MM.1S (cell line): Measurements from ENCODE around the gene TAS1R2.

Experiments used
- DNase-seq: peaks from one replicate; pipeline ENCODE4 v3.0.0-alpha.2; 2015
- H2AFZ ChIP-seq: fragments of 300-600 bp; sonication (generic); 2 replicates; pipeline ENCODE4 v1.6.0; 2016; ENCODE audit warnings: antibody characterized with exemption, low read length
- H3F3A ChIP-seq: fragments of 300-600 bp; sonication (generic); 2 replicates; pipeline ENCODE4 v1.6.1; 2016; ENCODE audit warnings: mild to moderate bottlenecking, antibody characterized with exemption, low read length, moderate library complexity, mixed read lengths; ENCODE audit not compliant: insufficient read depth
- H3K27ac ChIP-seq: fragments of 300-600 bp; sonication (generic); 2 replicates; pipeline ENCODE4 v1.5.1; 2016; ENCODE audit warnings: mild to moderate bottlenecking, low read length
- H3K27me3 ChIP-seq: fragments of 300-600 bp; sonication (generic); replicated peaks from 2 replicates; pipeline ENCODE4 v1.6.0; 2016; ENCODE audit warnings: low read length; ENCODE audit not compliant: insufficient read depth
- H3K36me3 ChIP-seq: fragments of 300-600 bp; sonication (generic); replicated peaks from 2 replicates; pipeline ENCODE4 v1.6.1; 2016; ENCODE audit warnings: mild to moderate bottlenecking, low read length, mixed read lengths; ENCODE audit not compliant: insufficient read depth
- H3K4me1 ChIP-seq: fragments of 300-600 bp; sonication (generic); 2 replicates; pipeline ENCODE4 v1.6.1; 2016; ENCODE audit warnings: low read length, mixed read lengths
- H3K4me2 ChIP-seq: fragments of 300-600 bp; sonication (generic); 2 replicates; pipeline ENCODE4 v1.6.0; 2016; ENCODE audit warnings: low read depth, low read length
- H3K4me3 ChIP-seq: fragments of 300-600 bp; sonication (generic); 2 replicates; pipeline ENCODE4 v1.5.1; 2016; ENCODE audit warnings: low read length, mixed read lengths
- H3K79me2 ChIP-seq: fragments of 300-600 bp; sonication (generic); 2 replicates; pipeline ENCODE4 v1.6.1; 2016; ENCODE audit warnings: mixed run types, low read length, mixed read lengths
- H3K9ac ChIP-seq: fragments of 300-600 bp; sonication (generic); 2 replicates; pipeline ENCODE4 v1.6.1; 2016; ENCODE audit warnings: low read length, mixed read lengths
- H3K9me2 ChIP-seq: fragments of 300-600 bp; sonication (generic); replicated peaks from 2 replicates; pipeline ENCODE4 v1.6.1; 2016; ENCODE audit warnings: mild to moderate bottlenecking, low read length, mixed read lengths; ENCODE audit not compliant: insufficient read depth
- H3K9me3 ChIP-seq: fragments of 300-600 bp; sonication (generic); replicated peaks from 2 replicates; pipeline ENCODE4 v1.6.1; 2016; ENCODE audit warnings: mild to moderate bottlenecking, low read length, mixed read lengths; ENCODE audit not compliant: insufficient read depth
- H4K20me1 ChIP-seq: fragments of 300-600 bp; sonication (generic); 2 replicates; pipeline ENCODE4 v1.6.1; 2016; ENCODE audit warnings: mild to moderate bottlenecking, low read length, moderate library complexity, mixed read lengths; ENCODE audit not compliant: insufficient read depth
- CTCF ChIP-seq: fragments of 300-600 bp; sonication (generic); IDR thresholded peaks from 2 replicates; pipeline ENCODE4 v1.5.1; 2016; ENCODE audit warnings: antibody characterized with exemption, low read length, mixed read lengths
- EZH2 ChIP-seq: fragments of 300-600 bp; sonication (generic); optimal IDR thresholded peaks from 2 replicates; pipeline ENCODE3; 2017; ENCODE audit warnings: low read depth, mild to moderate bottlenecking, antibody characterized with exemption, low read length, mixed read lengths
- EZH2phosphoT487 ChIP-seq: fragments of 300-600 bp; sonication (generic); IDR thresholded peaks from 2 replicates; pipeline ENCODE4 v1.6.1; 2018; ENCODE audit warnings: antibody characterized with exemption, low read length

TAS1R2 gene

DNA sequence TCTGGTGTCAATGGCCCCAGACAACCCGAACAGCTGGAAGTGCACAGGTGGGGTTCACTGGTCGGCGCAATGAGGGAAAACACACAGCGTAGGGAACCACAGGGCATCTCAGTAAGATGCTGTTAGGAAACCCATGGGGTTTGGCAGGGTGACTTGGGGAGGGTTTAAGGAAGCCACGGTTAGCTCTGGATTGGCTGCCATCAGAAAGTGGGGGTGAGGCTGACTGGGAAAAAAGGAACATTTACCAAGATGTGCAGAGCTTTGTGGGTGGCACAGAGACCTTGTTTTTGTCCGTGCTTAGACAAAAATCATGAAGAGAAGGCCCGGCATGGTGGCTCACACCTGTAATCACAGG is 31.9 kb upstream of the TAS1R2 start:
- H4K20me1 ChIP-seq = no peaks in the 10 kb centered on the region

DNA sequence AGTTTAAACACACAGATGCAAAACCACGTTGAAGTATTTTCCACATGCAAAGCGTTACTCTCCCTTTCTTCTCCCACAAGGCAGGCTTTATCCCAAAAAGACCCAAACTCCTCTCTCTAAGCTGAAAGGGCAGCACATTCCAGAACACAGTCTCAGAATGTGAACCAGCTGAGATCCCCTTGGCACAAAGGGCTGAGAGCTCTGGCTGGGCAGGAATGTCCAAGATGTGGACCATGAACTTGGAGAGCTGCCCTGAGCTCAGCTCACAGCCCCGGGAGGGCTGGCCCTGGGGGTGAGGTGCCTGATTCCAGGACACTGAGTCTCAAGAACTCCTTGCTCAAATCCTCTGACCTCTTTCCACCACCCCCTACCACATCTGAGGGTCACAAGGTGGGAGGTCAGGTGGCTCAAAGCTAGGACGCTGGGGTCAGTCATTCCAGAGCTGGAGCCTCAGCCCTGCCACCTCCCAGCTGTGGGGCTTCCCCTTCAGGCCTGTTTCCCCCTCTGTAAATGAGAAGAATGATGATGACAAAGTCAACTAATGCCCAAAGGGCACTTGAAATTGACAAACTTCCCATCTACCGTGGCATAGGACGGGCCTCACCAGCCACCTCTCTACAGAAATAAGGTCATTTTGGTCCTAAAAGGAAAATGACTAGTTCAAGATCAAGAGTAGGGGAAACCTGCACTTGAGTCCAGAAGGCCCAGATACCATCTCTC is 31.4 kb upstream of the TAS1R2 start:
- Histone ChIP-seq H4K20me1 (no peaks in the 10 kb centered on the region), H2AFZ (no peak overlapping the region), H3K4me1 (no peaks in the 10 kb centered on the region), H3K9ac (no peak overlapping the region), H3K27me3 (no peaks in the 10 kb centered on the region), H3F3A (no peaks in the 10 kb centered on the region), H3K9me3 (no peaks in the 10 kb centered on the region), H3K36me3 (no peaks in the 10 kb centered on the region), H3K27ac (no peak overlapping the region), H3K9me2 (no peaks in the 10 kb centered on the region), H3K4me3 (no peak overlapping the region), H3K79me2 (no peaks in the 10 kb centered on the region), H3K4me2 (no peak overlapping the region)
- TF ChIP-seq EZH2phosphoT487 = no peak
- no peak for TF ChIP-seq EZH2
- no peak for TF ChIP-seq CTCF
- DNase-seq = no peak

More for the DNA sequence above, 31.9 kb upstream of the TAS1R2 start:
- Histone ChIP-seq H3K79me2 (no peaks in the 10 kb centered on the region), H3K9me2 (no peaks in the 10 kb centered on the region), H3K9me3 (no peaks in the 10 kb centered on the region), H3K4me1 (no peaks in the 10 kb centered on the region), H3K4me3 (no peak overlapping the region), H3K4me2 (no peak overlapping the region), H3F3A (no peaks in the 10 kb centered on the region), H3K27me3 (no peaks in the 10 kb centered on the region), H2AFZ (no peak overlapping the region), H3K9ac (no peak overlapping the region), H3K27ac (no peak overlapping the region), H3K36me3 (no peaks in the 10 kb centered on the region)
- no peak for DNase-seq
- no peak for TF ChIP-seq EZH2phosphoT487

GRCh38 chr1:18886003-18886335 is 26.5 kb upstream of the TAS1R2 start:
- TF ChIP-seq CTCF (no peak), EZH2phosphoT487 (no peak), EZH2 (no peak)
- Histone ChIP-seq H3K36me3 (no peaks in the 10 kb centered on the region), H3K4me3 (no peak overlapping the region), H4K20me1 (no peaks in the 10 kb centered on the region), H3K9me3 (no peaks in the 10 kb centered on the region), H3K4me1 (no peaks in the 10 kb centered on the region), H3K9me2 (no peaks in the 10 kb centered on the region), H3K27me3 (no peaks in the 10 kb centered on the region), H3K79me2 (no peaks in the 10 kb centered on the region), H3K9ac (no peak overlapping the region), H3F3A (no peaks in the 10 kb centered on the region), H2AFZ (no peak overlapping the region), H3K4me2 (no peak overlapping the region), H3K27ac (no peak overlapping the region)
- DNase-seq = no peak

DNA sequence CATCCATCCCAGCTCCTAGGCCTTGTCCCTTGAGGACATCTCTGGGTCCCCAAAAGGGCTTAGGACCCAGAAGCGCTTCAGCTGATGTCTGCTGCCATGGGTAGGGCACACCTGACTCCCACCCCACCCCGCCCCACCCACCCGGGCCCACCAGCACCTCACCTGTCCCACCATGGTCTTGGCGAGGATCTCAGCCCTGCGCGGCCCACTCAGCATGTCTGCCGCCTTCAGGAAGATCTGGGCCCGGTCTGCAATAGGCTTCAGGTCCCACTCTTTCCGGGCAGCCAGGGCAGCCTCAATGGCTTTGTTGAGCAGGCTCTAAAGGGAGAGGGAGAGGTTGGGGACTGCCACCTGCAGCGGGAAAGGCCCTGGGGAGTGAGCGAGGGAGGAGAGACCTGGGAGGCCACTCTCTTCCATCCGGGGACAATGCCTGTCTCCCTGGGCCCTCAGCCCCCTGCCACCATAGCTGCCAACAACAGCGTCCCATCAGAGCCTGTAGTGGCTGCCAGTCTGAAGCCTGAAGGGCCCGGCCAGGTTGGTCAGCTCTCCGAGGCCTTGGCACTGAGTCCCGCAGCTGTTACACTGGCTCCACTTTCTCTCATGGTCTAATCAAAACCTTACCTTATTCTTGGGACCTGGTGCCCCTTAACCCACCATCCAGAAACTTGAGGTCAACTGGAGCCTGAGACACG is 26.0 kb upstream of the TAS1R2 start:
- Histone ChIP-seq H3K4me1 (no peaks in the 10 kb centered on the region), H3K9me3 (no peaks in the 10 kb centered on the region), H3K9ac (no peak overlapping the region), H3K9me2 (no peaks in the 10 kb centered on the region), H3K27me3 (no peaks in the 10 kb centered on the region), H4K20me1 (no peaks in the 10 kb centered on the region), H3K4me3 (no peak overlapping the region), H3K27ac (no peak overlapping the region), H3K79me2 (no peaks in the 10 kb centered on the region), H3K4me2 (no peak overlapping the region), H3F3A (no peaks in the 10 kb centered on the region), H2AFZ (no peak overlapping the region), H3K36me3 (no peaks in the 10 kb centered on the region)
- DNase-seq = no peak
- TF ChIP-seq EZH2phosphoT487 = no peak
- no peak for TF ChIP-seq EZH2
- no peak for TF ChIP-seq CTCF
